ENCODE measurements around the gene HS6ST1.
A peak's percentile ranks its signal among the peaks of the same experiment; 100 is the strongest.

HS6ST1 gene

GRCh38 chr2:128325611-128326181 is 7.0 kb upstream of the HS6ST1 start:
- TF ChIP-seq, protein P1, sequence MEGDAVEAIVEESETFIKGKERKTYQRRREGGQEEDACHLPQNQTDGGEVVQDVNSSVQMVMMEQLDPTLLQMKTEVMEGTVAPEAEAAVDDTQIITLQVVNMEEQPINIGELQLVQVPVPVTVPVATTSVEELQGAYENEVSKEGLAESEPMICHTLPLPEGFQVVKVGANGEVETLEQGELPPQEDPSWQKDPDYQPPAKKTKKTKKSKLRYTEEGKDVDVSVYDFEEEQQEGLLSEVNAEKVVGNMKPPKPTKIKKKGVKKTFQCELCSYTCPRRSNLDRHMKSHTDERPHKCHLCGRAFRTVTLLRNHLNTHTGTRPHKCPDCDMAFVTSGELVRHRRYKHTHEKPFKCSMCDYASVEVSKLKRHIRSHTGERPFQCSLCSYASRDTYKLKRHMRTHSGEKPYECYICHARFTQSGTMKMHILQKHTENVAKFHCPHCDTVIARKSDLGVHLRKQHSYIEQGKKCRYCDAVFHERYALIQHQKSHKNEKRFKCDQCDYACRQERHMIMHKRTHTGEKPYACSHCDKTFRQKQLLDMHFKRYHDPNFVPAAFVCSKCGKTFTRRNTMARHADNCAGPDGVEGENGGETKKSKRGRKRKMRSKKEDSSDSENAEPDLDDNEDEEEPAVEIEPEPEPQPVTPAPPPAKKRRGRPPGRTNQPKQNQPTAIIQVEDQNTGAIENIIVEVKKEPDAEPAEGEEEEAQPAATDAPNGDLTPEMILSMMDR (conservative IDR thresholded peaks at IDR 0.05; ENCODE audit: low read depth, low read length): no peak
- DNase-seq (ENCODE audit: low read depth): no peak
- no peak overlapping the region for H3K4me3 ChIP-seq (ENCODE audit: low read depth, low read length)

DNA sequence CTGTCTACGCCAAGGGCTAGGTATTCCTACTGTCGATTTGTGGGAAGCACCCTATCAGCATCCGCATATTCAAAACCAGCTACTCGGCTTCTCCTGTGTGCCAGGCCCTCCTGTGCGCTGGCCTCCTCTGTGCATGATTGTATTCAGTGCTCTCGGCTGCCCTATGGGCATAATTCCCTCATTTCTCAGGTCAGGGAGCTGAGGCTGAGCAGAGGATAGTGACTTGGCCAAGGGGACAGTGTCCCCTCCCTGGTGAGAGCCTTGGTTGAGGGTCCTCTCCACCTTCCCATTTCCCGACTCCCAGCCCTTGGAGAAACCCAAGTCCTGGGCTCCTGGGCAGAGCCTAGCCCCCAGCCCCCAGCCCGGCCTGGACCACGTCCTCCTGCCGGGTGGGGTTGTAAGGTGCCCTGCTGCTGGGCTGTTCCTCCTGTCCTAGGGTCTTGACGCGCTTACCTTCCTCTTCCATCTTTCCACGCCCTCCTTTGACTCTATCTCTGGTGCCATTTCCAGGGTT is 6.3 kb upstream of the HS6ST1 start:
- DNase-seq (ENCODE audit: low read depth): no peak
- TF ChIP-seq, protein P1 (conservative IDR thresholded peaks at IDR 0.05; ENCODE audit: low read depth, low read length): no peak

DNA sequence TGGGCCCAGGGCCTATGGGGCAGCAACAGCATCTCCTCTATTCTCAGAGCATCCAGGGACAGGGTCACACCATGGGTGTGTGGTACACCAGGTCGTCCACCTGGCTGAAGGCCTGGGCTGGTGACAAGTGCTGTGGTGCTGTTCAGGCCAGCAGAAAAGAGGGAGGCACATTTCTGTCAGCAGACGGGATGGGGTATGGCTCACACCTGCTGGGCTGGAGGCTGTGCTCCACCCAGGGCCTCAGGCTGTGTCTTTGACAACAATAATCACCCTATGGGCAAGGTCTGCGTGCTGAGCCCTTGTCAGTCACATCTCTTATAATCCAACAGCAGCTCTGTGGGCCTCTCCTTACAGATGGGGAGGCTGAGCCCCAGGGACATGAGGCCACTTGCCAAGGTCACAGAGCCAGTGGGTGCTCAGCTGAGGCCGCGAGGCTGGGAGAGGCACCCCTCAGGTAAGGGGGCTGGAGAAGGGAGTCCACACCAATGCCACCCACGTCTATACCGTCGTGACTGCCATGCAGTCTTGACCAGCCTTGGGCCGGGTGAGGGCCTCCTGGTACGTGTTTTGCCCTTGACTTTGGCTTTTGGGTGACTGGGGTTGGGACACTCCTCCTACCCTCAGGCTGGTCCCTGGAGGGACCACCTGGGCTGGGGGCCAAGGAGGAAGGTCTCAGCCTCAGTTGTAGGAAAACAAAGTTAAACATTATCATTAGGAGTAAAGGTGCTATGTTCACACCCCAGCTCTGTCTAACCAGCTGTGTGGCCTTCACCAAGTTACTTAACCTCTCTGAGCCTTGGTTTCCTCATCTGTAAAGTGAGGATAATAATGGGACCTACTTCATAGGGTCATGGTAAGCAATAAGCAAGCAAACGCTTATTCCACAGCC is 5.6 kb upstream of the HS6ST1 start:
- H3K4me3 ChIP-seq (ENCODE audit: low read depth, low read length): no peak overlapping the region
- DNase-seq (ENCODE audit: low read depth): no peak
- TF ChIP-seq, protein P1 (conservative IDR thresholded peaks at IDR 0.05; ENCODE audit: low read depth, low read length): no peak

More for the DNA sequence above, 6.3 kb upstream of the HS6ST1 start:
- H3K4me3 ChIP-seq (ENCODE audit: low read depth, low read length): no peak overlapping the region

DNA sequence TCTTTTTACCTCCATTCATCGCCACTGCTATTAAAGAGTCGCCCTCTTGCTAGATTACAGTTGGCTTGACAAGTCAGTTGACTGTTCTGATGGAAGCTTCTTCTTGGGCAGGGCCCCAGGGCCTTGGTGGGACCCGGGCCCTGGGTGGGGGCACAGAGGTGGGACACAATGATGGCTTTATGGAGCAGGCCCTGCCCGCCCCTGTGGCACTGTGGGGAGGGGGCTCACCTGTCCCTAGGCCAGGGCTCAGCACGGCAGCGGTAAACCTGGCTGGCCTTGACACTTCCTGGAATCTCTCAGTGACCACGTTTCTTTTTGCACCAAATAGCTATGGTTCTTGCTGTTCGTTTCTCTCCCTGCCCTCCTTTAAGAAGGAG is 4.9 kb upstream of the HS6ST1 start:
- H3K4me3 ChIP-seq (ENCODE audit: low read depth, low read length): no peak overlapping the region
- DNase-seq (ENCODE audit: low read depth): no peak
- TF ChIP-seq, protein P1 (conservative IDR thresholded peaks at IDR 0.05; ENCODE audit: low read depth, low read length): no peak

DNA sequence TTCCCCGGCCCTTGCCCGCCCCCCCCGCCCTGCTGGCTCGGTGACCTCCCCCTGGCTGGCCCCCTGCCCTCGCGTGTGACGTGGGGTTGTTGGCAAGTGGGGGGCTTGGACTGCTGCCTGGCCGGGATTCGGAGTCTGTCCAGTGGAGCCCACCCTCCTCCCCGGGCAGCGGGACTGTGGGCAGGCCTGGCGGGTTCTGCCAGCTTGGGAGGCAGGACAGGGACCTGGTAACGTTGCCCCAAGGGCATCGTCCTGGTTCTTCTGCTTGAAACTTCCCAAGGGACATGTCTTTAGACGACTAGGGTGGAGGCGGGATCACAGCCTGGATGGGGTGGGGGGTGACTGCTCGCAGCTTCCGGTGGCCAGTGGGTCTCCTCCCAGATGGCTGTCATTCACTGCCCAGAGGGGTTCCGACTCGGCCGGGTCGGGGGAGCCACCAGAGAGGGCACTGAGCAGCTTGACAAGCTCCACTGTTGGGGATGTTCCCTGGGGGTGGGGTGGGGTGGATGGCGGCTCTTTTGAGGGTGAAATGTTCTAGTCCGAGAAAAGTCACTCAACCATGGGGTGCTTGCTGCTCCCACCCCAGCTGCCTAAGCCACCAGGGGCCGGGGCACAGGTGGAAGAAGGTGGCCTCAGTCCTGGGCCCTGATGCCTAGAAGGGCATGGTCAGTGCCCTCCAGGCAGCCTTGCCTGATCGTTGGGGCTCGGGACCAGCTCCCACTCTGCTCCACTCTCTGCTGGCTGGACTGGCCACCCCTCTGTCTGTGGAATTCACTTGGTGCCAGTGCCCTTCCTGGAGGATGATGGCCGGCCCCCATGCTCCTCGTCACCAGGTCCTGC is 4.3 kb upstream of the HS6ST1 start:
- TF ChIP-seq, protein P1 (conservative IDR thresholded peaks at IDR 0.05; ENCODE audit: low read depth, low read length): no peak
- no peak overlapping the region for H3K4me3 ChIP-seq (ENCODE audit: low read depth, low read length)
- DNase-seq (ENCODE audit: low read depth): no peak

- DNase-seq (ENCODE audit: low read depth): peak; percentile 82
- TF ChIP-seq, protein P1 (conservative IDR thresholded peaks at IDR 0.05; ENCODE audit: low read depth, low read length): peak; percentile 49
- H3K4me3 ChIP-seq (ENCODE audit: low read depth, low read length): peak overlapping the region; percentile 60
These were observed 3.4 kb upstream of the HS6ST1 start for GRCh38 chr2:128321784-128322714.

Data from choroid plexus epithelial cell (primary cell).